ENCODE data around the gene SMARCA2.

Gene SMARCA2

GRCh38 chr9:2152966-2153629, 138.0 kb downstream of the SMARCA2 start:
- TF ChIP-seq TAF1 (IDR thresholded peaks at IDR 0.05; ENCODE audit: borderline replicate concordance, insufficient read depth, low read length): no peak
- TF ChIP-seq FOXP2 (optimal IDR thresholded peaks at IDR 0.05; ENCODE audit: borderline replicate concordance, extremely low read depth, extremely low read length, insufficient read depth): no peak
- TF ChIP-seq, protein P1, sequence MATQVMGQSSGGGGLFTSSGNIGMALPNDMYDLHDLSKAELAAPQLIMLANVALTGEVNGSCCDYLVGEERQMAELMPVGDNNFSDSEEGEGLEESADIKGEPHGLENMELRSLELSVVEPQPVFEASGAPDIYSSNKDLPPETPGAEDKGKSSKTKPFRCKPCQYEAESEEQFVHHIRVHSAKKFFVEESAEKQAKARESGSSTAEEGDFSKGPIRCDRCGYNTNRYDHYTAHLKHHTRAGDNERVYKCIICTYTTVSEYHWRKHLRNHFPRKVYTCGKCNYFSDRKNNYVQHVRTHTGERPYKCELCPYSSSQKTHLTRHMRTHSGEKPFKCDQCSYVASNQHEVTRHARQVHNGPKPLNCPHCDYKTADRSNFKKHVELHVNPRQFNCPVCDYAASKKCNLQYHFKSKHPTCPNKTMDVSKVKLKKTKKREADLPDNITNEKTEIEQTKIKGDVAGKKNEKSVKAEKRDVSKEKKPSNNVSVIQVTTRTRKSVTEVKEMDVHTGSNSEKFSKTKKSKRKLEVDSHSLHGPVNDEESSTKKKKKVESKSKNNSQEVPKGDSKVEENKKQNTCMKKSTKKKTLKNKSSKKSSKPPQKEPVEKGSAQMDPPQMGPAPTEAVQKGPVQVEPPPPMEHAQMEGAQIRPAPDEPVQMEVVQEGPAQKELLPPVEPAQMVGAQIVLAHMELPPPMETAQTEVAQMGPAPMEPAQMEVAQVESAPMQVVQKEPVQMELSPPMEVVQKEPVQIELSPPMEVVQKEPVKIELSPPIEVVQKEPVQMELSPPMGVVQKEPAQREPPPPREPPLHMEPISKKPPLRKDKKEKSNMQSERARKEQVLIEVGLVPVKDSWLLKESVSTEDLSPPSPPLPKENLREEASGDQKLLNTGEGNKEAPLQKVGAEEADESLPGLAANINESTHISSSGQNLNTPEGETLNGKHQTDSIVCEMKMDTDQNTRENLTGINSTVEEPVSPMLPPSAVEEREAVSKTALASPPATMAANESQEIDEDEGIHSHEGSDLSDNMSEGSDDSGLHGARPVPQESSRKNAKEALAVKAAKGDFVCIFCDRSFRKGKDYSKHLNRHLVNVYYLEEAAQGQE (IDR thresholded peaks at IDR 0.05; ENCODE audit: insufficient read depth in 1 of 2, low read depth in 2 of 2, low read length in 2 of 2): no peak
- no peak for TF ChIP-seq POLR2AphosphoS5 (IDR thresholded peaks at IDR 0.05; ENCODE audit: low read depth, low read length)
- no peak for TF ChIP-seq SIN3A (IDR thresholded peaks at IDR 0.05; ENCODE audit: borderline replicate concordance, insufficient read depth, low read length)

DNA sequence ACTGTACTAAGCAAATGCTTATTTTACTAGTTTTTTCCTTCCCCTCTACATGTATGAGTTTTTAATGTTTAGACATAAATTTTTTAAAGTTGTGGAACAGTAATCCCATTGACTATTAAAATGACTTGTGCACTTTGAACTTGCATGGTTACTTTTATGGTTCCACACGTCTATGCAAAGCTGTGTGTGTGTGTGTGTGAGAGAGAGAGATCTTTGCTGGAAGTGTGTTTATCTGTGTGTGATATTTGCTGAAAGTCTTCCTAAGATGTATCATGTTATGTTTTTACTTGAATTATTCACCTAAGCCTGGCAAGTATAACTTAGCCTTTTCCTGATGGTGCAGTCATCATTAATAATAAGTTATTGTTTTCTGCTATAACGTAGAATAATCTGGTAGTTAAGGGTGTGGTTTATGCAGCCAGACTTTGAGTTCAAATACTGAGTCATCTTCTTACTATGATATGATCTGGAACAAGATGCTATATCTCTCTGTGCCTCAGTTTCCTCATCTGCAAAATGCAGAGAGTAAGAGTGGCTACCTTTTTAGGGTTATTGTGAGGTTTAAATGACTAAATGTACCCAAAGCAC, 138.6 kb downstream of the SMARCA2 start:
- TF ChIP-seq FOXP2 (optimal IDR thresholded peaks at IDR 0.05; ENCODE audit: borderline replicate concordance, extremely low read depth, extremely low read length, insufficient read depth) (no peak), TAF1 (IDR thresholded peaks at IDR 0.05; ENCODE audit: borderline replicate concordance, insufficient read depth, low read length) (no peak), SIN3A (IDR thresholded peaks at IDR 0.05; ENCODE audit: borderline replicate concordance, insufficient read depth, low read length) (no peak), POLR2AphosphoS5 (IDR thresholded peaks at IDR 0.05; ENCODE audit: low read depth, low read length) (no peak)
- TF ChIP-seq, protein P1 (IDR thresholded peaks at IDR 0.05; ENCODE audit: insufficient read depth in 1 of 2, low read depth in 2 of 2, low read length in 2 of 2): no peak

DNA sequence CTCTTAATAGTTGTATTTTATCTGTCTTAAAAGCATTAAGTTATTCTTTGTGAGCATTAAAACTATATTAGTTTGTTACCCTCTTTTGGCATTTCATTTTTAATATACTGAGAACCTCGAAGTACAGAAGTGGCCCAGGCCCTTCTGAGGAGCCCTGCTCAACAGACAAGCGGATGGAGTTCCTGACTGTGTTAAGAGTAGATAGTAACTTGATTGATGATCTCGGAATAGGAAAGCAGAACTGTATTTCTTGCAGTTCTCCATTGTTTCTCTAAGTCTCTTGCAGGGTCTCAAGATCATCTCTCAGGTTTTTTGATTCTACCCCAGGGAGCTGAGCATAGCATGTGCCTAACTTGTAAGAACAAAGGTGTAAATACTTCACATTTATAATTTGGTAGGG, 139.6 kb downstream of the SMARCA2 start:
- TF ChIP-seq POLR2AphosphoS5 (IDR thresholded peaks at IDR 0.05; ENCODE audit: low read depth, low read length) (no peak), FOXP2 (optimal IDR thresholded peaks at IDR 0.05; ENCODE audit: borderline replicate concordance, extremely low read depth, extremely low read length, insufficient read depth) (no peak), SIN3A (IDR thresholded peaks at IDR 0.05; ENCODE audit: borderline replicate concordance, insufficient read depth, low read length) (no peak), TAF1 (IDR thresholded peaks at IDR 0.05; ENCODE audit: borderline replicate concordance, insufficient read depth, low read length) (no peak)
- TF ChIP-seq, protein P1 (IDR thresholded peaks at IDR 0.05; ENCODE audit: insufficient read depth in 1 of 2, low read depth in 2 of 2, low read length in 2 of 2): no peak

- TF ChIP-seq TAF1 (IDR thresholded peaks at IDR 0.05; ENCODE audit: borderline replicate concordance, insufficient read depth, low read length) (no peak), FOXP2 (optimal IDR thresholded peaks at IDR 0.05; ENCODE audit: borderline replicate concordance, extremely low read depth, extremely low read length, insufficient read depth) (no peak), POLR2AphosphoS5 (IDR thresholded peaks at IDR 0.05; ENCODE audit: low read depth, low read length) (no peak), SIN3A (IDR thresholded peaks at IDR 0.05; ENCODE audit: borderline replicate concordance, insufficient read depth, low read length) (no peak)
- TF ChIP-seq, protein P1 (IDR thresholded peaks at IDR 0.05; ENCODE audit: insufficient read depth in 1 of 2, low read depth in 2 of 2, low read length in 2 of 2): no peak
Measured at GRCh38 chr9:2155966-2156365, 140.8 kb downstream of the SMARCA2 start.
